Measurements from ENCODE around the gene BRD8.

BRD8 gene

DNA sequence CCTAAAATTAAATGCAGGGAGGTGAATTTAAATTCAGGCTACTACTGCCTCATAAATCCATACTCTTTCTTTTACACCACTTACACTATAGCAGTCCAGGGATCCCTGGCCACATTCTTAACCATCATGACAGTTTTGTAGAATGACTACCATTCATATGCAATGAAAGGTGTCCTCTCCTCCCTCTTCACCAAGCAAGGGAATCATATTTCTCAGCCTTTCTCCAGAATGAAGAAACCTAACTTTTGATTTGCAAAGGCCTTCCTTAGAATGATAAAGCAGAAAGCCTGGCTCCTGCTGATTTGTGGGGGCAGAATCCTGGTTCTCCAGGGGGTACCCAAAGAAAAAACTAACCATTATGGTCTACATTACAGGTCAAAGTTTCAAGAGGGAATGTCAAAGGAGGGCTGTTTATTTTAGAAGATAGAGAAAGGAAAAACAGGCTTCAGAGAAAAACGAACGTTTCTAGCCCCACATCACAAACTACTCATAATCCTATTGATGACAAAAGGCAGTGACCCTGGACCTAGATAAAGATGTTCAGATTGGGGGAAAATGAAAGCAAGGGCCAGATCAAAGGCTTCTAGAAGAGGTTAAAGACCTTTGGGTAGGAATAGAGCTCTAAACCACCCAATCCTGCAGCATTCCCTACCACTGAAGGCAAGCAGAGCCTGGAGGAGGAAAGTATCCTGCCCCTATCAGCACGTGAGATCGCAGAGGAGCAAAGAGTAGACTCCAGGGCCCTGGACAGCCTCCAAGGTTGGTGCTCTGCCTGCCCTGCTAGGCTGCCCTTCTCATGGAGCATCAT, 83.1 kb downstream of the BRD8 start:
- no peak for DNase-seq

DNA sequence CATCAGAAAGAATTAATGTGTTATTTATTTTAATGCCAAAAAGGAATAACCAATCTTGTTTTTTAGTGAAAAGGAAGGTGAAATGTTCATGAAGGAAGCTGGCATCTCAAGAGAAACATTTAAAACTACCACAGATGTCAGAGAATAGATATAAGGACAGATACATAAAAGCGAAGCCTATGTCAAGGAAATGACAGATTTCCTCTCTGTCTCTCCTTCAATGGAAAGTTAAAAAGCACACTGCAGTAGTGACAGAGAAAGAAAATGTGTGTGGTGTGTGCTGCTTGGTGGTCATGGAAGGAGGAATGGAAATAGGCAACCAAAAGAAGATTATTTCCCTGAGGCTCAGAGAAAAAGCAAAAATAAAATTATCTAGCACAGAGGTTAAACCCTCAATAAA, 85.4 kb downstream of the BRD8 start:
- no peak for DNase-seq

DNA sequence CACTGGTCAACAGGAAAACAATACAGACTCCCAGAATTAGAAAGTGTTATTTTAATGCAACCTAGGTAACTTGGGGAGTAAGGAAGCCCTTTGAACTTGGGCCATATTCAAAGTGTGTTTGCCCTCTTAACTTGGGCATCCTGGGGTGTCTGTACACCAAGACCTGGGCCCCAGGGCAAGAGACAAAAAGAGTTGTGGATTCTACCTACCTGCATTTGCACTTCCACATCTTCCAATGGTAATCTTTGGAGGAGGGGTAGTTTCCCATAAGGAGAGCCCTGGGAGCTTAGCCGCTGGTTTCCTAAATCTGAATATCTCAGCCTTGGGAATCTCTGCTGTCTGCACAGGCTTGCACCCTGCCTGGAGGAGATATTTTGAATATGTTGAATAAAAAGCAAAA, 86.1 kb downstream of the BRD8 start:
- no peak for DNase-seq

DNA sequence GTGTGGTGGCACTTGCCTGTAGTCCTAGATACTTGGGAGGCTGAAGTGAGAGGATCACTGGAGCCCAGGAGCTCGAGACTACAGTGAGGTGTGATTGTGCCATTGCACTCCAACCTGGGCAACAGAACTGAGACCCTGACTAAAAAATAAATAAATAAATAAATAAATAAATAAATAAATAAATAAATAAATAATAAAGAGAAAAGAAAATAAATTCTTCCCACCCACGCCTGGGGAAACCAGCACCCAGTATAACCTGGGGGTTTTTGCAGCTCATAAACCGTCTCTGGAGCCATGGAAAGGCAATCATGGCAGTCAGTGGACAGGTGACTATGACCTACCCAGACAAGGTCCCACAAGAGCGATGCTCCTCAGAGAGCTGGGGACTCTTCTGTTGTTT, 86.7 kb downstream of the BRD8 start:
- DNase-seq = no peak

Measured in stimulated activated CD4-positive, alpha-beta T cell treated with anti-CD3 and anti-CD28 coated beads, Interleukin-2, amount 100 ng/mL, for 24 hours (primary cell).